Bronchial epithelial cell (primary cell): ENCODE measurements around the gene PRKCH. TPM values are rescaled to one million over a fixed set of nuclear protein-coding genes. Genes with fewer than 3 reads are reported as not detected.

Experiments
- DNase-seq: peaks from one replicate; pipeline ENCODE4 v3.0.0-alpha.2; 2010; ENCODE audit warnings: low read depth
- FAIRE-seq: peaks from 2 replicates; lab custom pipeline; 2011; peaks lifted over from hg19 to GRCh38; lab: Jason Lieb, UNC
- H3K27me3 ChIP-seq: 2 replicates; pipeline ENCODE4 v1.5.1; 2011; ENCODE audit warnings: low read length; ENCODE audit not compliant: control insufficient read depth, insufficient read depth
- H3K36me3 ChIP-seq: 2 replicates; pipeline ENCODE4 v1.5.1; 2011; ENCODE audit warnings: low read length; ENCODE audit not compliant: control insufficient read depth, insufficient read depth
- H3K4me3 ChIP-seq: 2 replicates; pipeline ENCODE4 v1.5.1; 2011; ENCODE audit warnings: mild to moderate bottlenecking, low read depth, low read length, control low read depth
- CTCF ChIP-seq: IDR thresholded peaks from 2 replicates; pipeline ENCODE4 v1.5.1; 2011; ENCODE audit warnings: mild to moderate bottlenecking, moderate library complexity, low read length, control low read depth, inconsistent platforms; ENCODE audit not compliant: insufficient read depth, severe bottlenecking
- total RNA-seq: library from RNA; depleted of rRNA; stranded (reverse); fragments of >200 nt; gene quantifications from 2 replicates; pipeline ENCODE4 v1.2.1, GENCODE V29; 2014

Gene PRKCH
- total RNA-seq, 1 donor from 2014 or later, result 24.5 TPM

GRCh38 chr14:61372842-61373555 lies 51.6 kb downstream of the PRKCH start:
- H3K4me3 ChIP-seq, result no peak overlapping the region
- FAIRE-seq, result no peak
- H3K36me3 ChIP-seq, result no peaks in the 10 kb centered on the region
- no peaks in the 10 kb centered on the region for H3K27me3 ChIP-seq
- no peak for TF ChIP-seq CTCF
- no peak for DNase-seq

- DNase-seq (no peak), FAIRE-seq (no peak)
- Histone ChIP-seq H3K36me3 (no peaks in the 10 kb centered on the region), H3K4me3 (no peak overlapping the region), H3K27me3 (no peaks in the 10 kb centered on the region)
- no peak for TF ChIP-seq CTCF
These were observed 52.9 kb downstream of the PRKCH start for GRCh38 chr14:61374284-61374683.

GRCh38 chr14:61375218-61375617 lies 53.8 kb downstream of the PRKCH start:
- H3K27me3 ChIP-seq, result no peaks in the 10 kb centered on the region
- no peak overlapping the region for H3K4me3 ChIP-seq
- TF ChIP-seq CTCF, result no peak
- FAIRE-seq, result no peak
- no peaks in the 10 kb centered on the region for H3K36me3 ChIP-seq
- DNase-seq, result no peak

- no peak overlapping the region for H3K4me3 ChIP-seq
- H3K36me3 ChIP-seq, result no peaks in the 10 kb centered on the region
- no peaks in the 10 kb centered on the region for H3K27me3 ChIP-seq
- TF ChIP-seq CTCF, result no peak
- no peak for DNase-seq
- no peak for FAIRE-seq
These were observed 54.9 kb downstream of the PRKCH start for GRCh38 chr14:61376314-61376713.

GRCh38 chr14:61377749-61378148 lies 56.4 kb downstream of the PRKCH start:
- no peaks in the 10 kb centered on the region for H3K27me3 ChIP-seq
- DNase-seq (no peak), FAIRE-seq (no peak)
- no peak for TF ChIP-seq CTCF
- H3K4me3 ChIP-seq, result no peak overlapping the region
- no peaks in the 10 kb centered on the region for H3K36me3 ChIP-seq
